ENCODE data around the gene EIF1. TPM values are rescaled to one million over a fixed set of nuclear protein-coding genes. Genes with fewer than 3 reads are reported as not detected.

Gene EIF1
- polyA plus RNA-seq, 1 donor (not counting 4 experiments of a cell fraction or from before 2014, with no cell fraction given), result 308 TPM

DNA sequence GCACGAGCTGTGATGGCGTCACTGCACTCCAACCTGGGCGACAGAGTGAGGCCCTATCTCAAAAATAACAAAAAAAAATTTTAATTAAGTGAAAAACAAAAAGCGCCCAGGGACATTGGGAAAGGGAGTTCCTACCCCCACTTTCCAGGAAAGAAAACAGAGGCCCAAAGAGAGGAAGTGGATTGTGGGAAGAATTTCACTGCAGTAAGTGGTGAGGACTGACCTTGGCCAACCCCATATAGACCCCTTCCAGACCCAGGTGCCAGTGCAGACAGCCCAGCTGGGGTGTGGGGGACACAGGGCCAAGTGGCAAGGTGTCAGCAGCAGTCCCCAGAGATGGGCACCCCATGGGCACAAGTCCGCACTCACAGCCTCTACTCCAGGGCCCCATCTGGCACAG is 35.3 kb upstream of the EIF1 start:
- Histone ChIP-seq H3K9ac (ENCODE audit: control insufficient read depth, extremely low read depth, insufficient read depth, low read length) (peak overlapping the region; percentile 92), H3K27me3 (ENCODE audit: control insufficient read depth, extremely low read depth, insufficient read depth, low read length) (no peaks in the 10 kb centered on the region), H3K4me1 (ENCODE audit: control insufficient read depth, extremely low read depth, insufficient read depth, low read length) (peaks cover 89% of the 10 kb centered on the region), H4K20me1 (ENCODE audit: control insufficient read depth, extremely low read depth, insufficient read depth, low read length) (no peaks in the 10 kb centered on the region), H2AFZ (ENCODE audit: control insufficient read depth, low read length) (no peak overlapping the region), H3K9me3 (ENCODE audit: control insufficient read depth, low read depth, low read length) (no peaks in the 10 kb centered on the region), H3K36me3 (ENCODE audit: control insufficient read depth in 2 of 2, extremely low read depth in 1 of 2, insufficient read depth in 2 of 2, low read length in 2 of 2) (no peaks in the 10 kb centered on the region), H3K27ac (ENCODE audit: control insufficient read depth, insufficient read depth, low read length) (peak overlapping the region; percentile 100), H3K4me2 (ENCODE audit: control insufficient read depth, extremely low read depth, insufficient read depth, low read depth, low read length) (peak overlapping the region; percentile 75), H3K4me3 (ENCODE audit: control insufficient read depth in 2 of 3, extremely low read depth in 1 of 3, insufficient read depth in 2 of 3, low read depth in 1 of 3, low read length in 3 of 3) (no peak overlapping the region), H3K79me2 (ENCODE audit: control insufficient read depth, insufficient read depth, low read length) (peaks cover 3% of the 10 kb centered on the region), H3K9me1 (ENCODE audit: control insufficient read depth, extremely low read depth, insufficient read depth, low read length) (peaks cover 2% of the 10 kb centered on the region)
- DNase-seq (ENCODE audit: low read depth, low spot score), result no peak
- TF ChIP-seq CTCF (optimal IDR thresholded peaks at IDR 0.05 in 1 of 3, IDR thresholded peaks at IDR 0.05 in 1 of 3, conservative IDR thresholded peaks at IDR 0.05 in 1 of 3; ENCODE audit: extremely low read depth in 1 of 3, insufficient read depth in 2 of 3, low read length in 3 of 3), result no peak
- FAIRE-seq, result no peak
- dilution Hi-C loops (cut with MboI; ENCODE audit: extremely low pct_ligation_motif_present, low sequenced_read_pairs), result no loop called here

DNA sequence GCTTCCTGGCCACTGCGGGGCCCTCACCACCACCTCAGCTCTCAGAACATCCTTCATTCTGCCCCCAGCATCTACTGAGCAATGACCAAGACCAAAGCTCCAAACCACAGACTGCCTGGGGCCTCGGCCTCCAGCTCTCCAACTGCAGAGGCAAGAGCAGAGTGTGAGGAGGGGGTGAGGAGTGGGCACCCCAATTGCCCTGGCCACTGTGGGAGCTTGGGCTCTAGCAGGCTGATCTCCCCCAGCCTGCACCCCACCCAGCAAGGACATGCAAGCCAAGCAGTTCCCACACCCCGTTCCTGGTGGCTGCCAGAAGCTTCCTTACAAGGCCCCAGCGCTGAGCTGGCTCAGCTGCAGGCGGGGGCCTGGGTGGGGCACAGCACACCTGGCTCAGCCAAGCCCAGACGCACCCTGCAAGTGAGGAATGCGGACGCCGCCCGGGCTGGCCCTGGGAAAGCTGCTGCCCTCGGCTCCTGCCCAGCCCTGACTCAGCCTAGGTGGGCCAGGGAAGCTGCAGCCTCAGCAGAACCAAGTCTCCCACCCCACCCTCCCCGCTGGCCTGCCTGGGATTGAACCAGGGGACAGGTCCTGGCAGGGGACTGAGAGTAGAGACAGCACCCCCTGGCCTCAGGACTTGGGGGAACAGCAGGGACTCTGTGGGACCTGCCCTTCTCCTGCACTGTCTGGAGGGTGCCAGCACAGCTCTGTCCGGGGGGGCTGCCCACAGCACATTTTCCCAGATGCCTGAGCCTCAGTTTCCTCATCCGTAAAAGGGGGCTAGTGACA is 34.6 kb upstream of the EIF1 start:
- Histone ChIP-seq H3K9ac (ENCODE audit: control insufficient read depth, extremely low read depth, insufficient read depth, low read length) (peak overlapping the region; percentile 97), H3K27ac (ENCODE audit: control insufficient read depth, insufficient read depth, low read length) (peak overlapping the region; percentile 100), H3K9me1 (ENCODE audit: control insufficient read depth, extremely low read depth, insufficient read depth, low read length) (peaks cover 2% of the 10 kb centered on the region), H4K20me1 (ENCODE audit: control insufficient read depth, extremely low read depth, insufficient read depth, low read length) (no peaks in the 10 kb centered on the region), H3K4me1 (ENCODE audit: control insufficient read depth, extremely low read depth, insufficient read depth, low read length) (peaks cover 90% of the 10 kb centered on the region), H3K4me2 (ENCODE audit: control insufficient read depth, extremely low read depth, insufficient read depth, low read depth, low read length) (peak overlapping the region; percentile 86), H2AFZ (ENCODE audit: control insufficient read depth, low read length) (no peak overlapping the region), H3K36me3 (ENCODE audit: control insufficient read depth in 2 of 2, extremely low read depth in 1 of 2, insufficient read depth in 2 of 2, low read length in 2 of 2) (no peaks in the 10 kb centered on the region), H3K9me3 (ENCODE audit: control insufficient read depth, low read depth, low read length) (no peaks in the 10 kb centered on the region), H3K79me2 (ENCODE audit: control insufficient read depth, insufficient read depth, low read length) (peaks cover 3% of the 10 kb centered on the region), H3K4me3 (ENCODE audit: control insufficient read depth in 2 of 3, extremely low read depth in 1 of 3, insufficient read depth in 2 of 3, low read depth in 1 of 3, low read length in 3 of 3) (peak overlapping the region in 1 of 3 experiments; percentile 47), H3K27me3 (ENCODE audit: control insufficient read depth, extremely low read depth, insufficient read depth, low read length) (no peaks in the 10 kb centered on the region)
- dilution Hi-C loops (cut with MboI; ENCODE audit: extremely low pct_ligation_motif_present, low sequenced_read_pairs), result no loop called here
- FAIRE-seq (peak; percentile 93), DNase-seq (ENCODE audit: low read depth, low spot score) (peak; percentile 98)
- TF ChIP-seq CTCF (optimal IDR thresholded peaks at IDR 0.05 in 1 of 3, IDR thresholded peaks at IDR 0.05 in 1 of 3, conservative IDR thresholded peaks at IDR 0.05 in 1 of 3; ENCODE audit: extremely low read depth in 1 of 3, insufficient read depth in 2 of 3, low read length in 3 of 3) (peak in 1 of 3 experiments; percentile 27), EZH2 (IDR thresholded peaks at IDR 0.05; ENCODE audit: low read length) (no peak)
